GM12878 (cell line): ENCODE results near the gene KIAA1217. TPM values are rescaled to one million over a fixed set of nuclear protein-coding genes. Genes with fewer than 3 reads are reported as not detected.

Source experiments
- ATAC-seq: fragments of 200-7000 bp; cut with Tn5 transposase; 3 replicates; pipeline ENCODE4 v1.9.1; 2020; ENCODE audit warnings: mild to moderate bottlenecking, moderate library complexity
- BruUV-seq: library from RNA; stranded (reverse); fragments of 400-500 nt; replicated peaks from 2 replicates; lab custom pipeline; 2021; lab: Mats Ljungman, UMichigan
- CTCF ChIA-PET: fragments of 300-600 bp; sonication (Branson Sonifier 250); formaldehyde crosslinking; extraction: SDS; loops from one replicate; lab custom pipeline; 2021; ENCODE audit warnings: inconsistent platforms; lab: Yijun Ruan, JAX
- POLR2A ChIA-PET: fragments of 350-600 bp; formaldehyde crosslinking; extraction: SDS; loops from one replicate; lab custom pipeline; 2021; ENCODE audit warnings: inconsistent platforms; lab: Charles Lee
- RAD21 ChIA-PET: fragments of 300-600 bp; sonication (Branson Sonifier 250); formaldehyde crosslinking; loops from one replicate; lab custom pipeline; 2023; ENCODE audit warnings: antibody characterized with exemption; ENCODE audit not compliant: unreplicated experiment; lab: Charles Lee
- SMC1A ChIA-PET: fragments of 300-600 bp; sonication (Branson Sonifier 250); formaldehyde crosslinking; loops from one replicate; lab custom pipeline; 2023; ENCODE audit not compliant: unreplicated experiment, uncharacterized antibody; lab: Charles Lee
- DNase-seq: peaks from one replicate; pipeline ENCODE4 v3.0.0-alpha.2; 2011; ENCODE audit warnings: low read depth, low spot score
- FAIRE-seq: peaks from 3 replicates; lab custom pipeline; 2011; peaks lifted over from hg19 to GRCh38; lab: Jason Lieb, UNC
- H2AFZ ChIP-seq: 2 replicates; pipeline ENCODE4 v1.6.0; 2011; ENCODE audit warnings: low read depth, low read length, control low read depth; ENCODE audit not compliant: control insufficient read depth
- H3K27ac ChIP-seq: 2 replicates; pipeline ENCODE4 v1.5.1; 2011; ENCODE audit warnings: control low read depth; ENCODE audit not compliant: control insufficient read depth, insufficient read depth
- H3K27me3 ChIP-seq, 2 experiments: replicated peaks in 1 of 2; 2 replicates each; pipeline versions ENCODE4 v1.6.0 to v1.6.1; 2011; ENCODE audit warnings: low read length in 1 of 2; ENCODE audit not compliant: control insufficient read depth in 2 of 2, insufficient read depth in 2 of 2
- H3K36me3 ChIP-seq, 2 experiments: 2 replicates each; pipeline ENCODE4 v1.5.1; 2011; ENCODE audit warnings: low read length in 1 of 2; ENCODE audit not compliant: control insufficient read depth in 2 of 2, insufficient read depth in 2 of 2
- H3K4me1 ChIP-seq: 2 replicates; pipeline ENCODE4 v1.6.1; 2011; ENCODE audit warnings: mild to moderate bottlenecking, low read length, moderate library complexity, mixed read lengths; ENCODE audit not compliant: control insufficient read depth, insufficient read depth
- H3K4me2 ChIP-seq: 2 replicates; pipeline ENCODE4 v1.6.0; 2011; ENCODE audit warnings: control low read depth; ENCODE audit not compliant: control insufficient read depth, insufficient read depth
- H3K4me3 ChIP-seq: fragments of 200-600 bp; sonication (generic); 2 replicates; pipeline ENCODE4 v1.5.1; 2016
- H3K79me2 ChIP-seq: 2 replicates; pipeline ENCODE4 v1.6.0; 2011; ENCODE audit warnings: low read length; ENCODE audit not compliant: control insufficient read depth, insufficient read depth
- H3K9ac ChIP-seq: 2 replicates; pipeline ENCODE4 v1.8.0; 2011; ENCODE audit warnings: low read length, control low read depth, mixed read lengths; ENCODE audit not compliant: control insufficient read depth, insufficient read depth
- H3K9me3 ChIP-seq: replicated peaks from 3 replicates; pipeline ENCODE4 v1.5.1; 2011; ENCODE audit warnings: mild to moderate bottlenecking, low read length; ENCODE audit not compliant: control insufficient read depth, insufficient read depth
- H4K20me1 ChIP-seq: 2 replicates; pipeline ENCODE4 v1.6.0; 2011; ENCODE audit not compliant: control insufficient read depth, insufficient read depth
- CBFB ChIP-seq: IDR thresholded peaks from 2 replicates; pipeline ENCODE4 v1.6.1; 2016; ENCODE audit warnings: antibody characterized with exemption, low read depth
- CHD2 ChIP-seq: IDR thresholded peaks from 2 replicates; pipeline ENCODE4 v1.6.1; 2011; ENCODE audit warnings: low read depth, low read length, improper control_type of control experiment, borderline replicate concordance
- CREB1 ChIP-seq: IDR thresholded peaks from 2 replicates; pipeline ENCODE4 v1.6.1; 2012; ENCODE audit warnings: low read depth, mild to moderate bottlenecking, inconsistent platforms
- EP300 ChIP-seq, 2 experiments: fragments of 150-350 bp in 1 of 2; IDR thresholded peaks; 2 replicates each; pipeline ENCODE4 v1.6.1; 2011 to 2012; ENCODE audit warnings: low read depth in 2 of 2, low read length in 2 of 2, borderline replicate concordance in 1 of 2, improper control_type of control experiment in 1 of 2, inconsistent platforms in 1 of 2; ENCODE audit not compliant: control insufficient read depth in 1 of 2
- FOXM1 ChIP-seq: IDR thresholded peaks from 2 replicates; pipeline ENCODE4 v1.6.1; 2012; ENCODE audit warnings: low read depth, mild to moderate bottlenecking, inconsistent platforms, low read length, moderate library complexity
- HDAC6 ChIP-seq: fragments of 200-600 bp; sonication (generic); IDR thresholded peaks from one replicate; pipeline ENCODE4 v1.8.0; 2017; ENCODE audit warnings: antibody characterized with exemption; ENCODE audit not compliant: unreplicated experiment
- HDGF ChIP-seq: fragments of 450-650 bp; IDR thresholded peaks from 2 replicates; pipeline ENCODE4 v1.6.1; 2016; ENCODE audit warnings: antibody characterized with exemption
- IKZF1 ChIP-seq: fragments of 450-650 bp; conservative IDR thresholded peaks from 2 replicates; pipeline ENCODE4 v1.6.1; 2017; ENCODE audit warnings: antibody characterized with exemption, mild to moderate bottlenecking
- IKZF2 ChIP-seq, 2 experiments: fragments of 450-650 bp; IDR thresholded peaks; 2 replicates each; pipeline ENCODE4 v1.6.1; 2017; ENCODE audit warnings: mild to moderate bottlenecking in 2 of 2, moderate library complexity in 2 of 2
- JUND ChIP-seq: IDR thresholded peaks from 2 replicates; pipeline ENCODE4 v1.6.1; 2012; ENCODE audit warnings: low read depth, mild to moderate bottlenecking, low read length, improper control_type of control experiment, moderate library complexity
- NRF1 ChIP-seq: conservative IDR thresholded peaks from 2 replicates; pipeline ENCODE4 v1.6.1; 2011; ENCODE audit warnings: mild to moderate bottlenecking, low read depth, low read length, improper control_type of control experiment
- PML ChIP-seq: IDR thresholded peaks from 2 replicates; pipeline ENCODE4 v1.6.1; 2012; ENCODE audit warnings: low read length, inconsistent platforms
- SMAD5 ChIP-seq: IDR thresholded peaks from 2 replicates; pipeline ENCODE4 v1.6.1; 2016; ENCODE audit warnings: antibody characterized with exemption, low read depth
- SUPT20H ChIP-seq: IDR thresholded peaks from 2 replicates; pipeline ENCODE4 v1.6.1; 2011; ENCODE audit warnings: low read depth, mild to moderate bottlenecking, low read length, moderate library complexity, borderline replicate concordance; ENCODE audit not compliant: control insufficient read depth
- SUZ12 ChIP-seq: fragments of 200-600 bp; sonication (generic); IDR thresholded peaks from one replicate; pipeline ENCODE4 v1.6.1; 2018; ENCODE audit warnings: antibody characterized with exemption, mild to moderate bottlenecking; ENCODE audit not compliant: unreplicated experiment
- YBX1 ChIP-seq: fragments of 450-650 bp; IDR thresholded peaks from 2 replicates; pipeline ENCODE4 v1.6.1; 2016; ENCODE audit warnings: antibody characterized with exemption
- ZBED1 ChIP-seq: IDR thresholded peaks from 2 replicates; pipeline ENCODE4 v1.6.1; 2016; ENCODE audit warnings: borderline replicate concordance
- ZNF622 ChIP-seq: fragments of 450-650 bp; IDR thresholded peaks from 2 replicates; pipeline ENCODE4 v1.6.1; 2017; ENCODE audit warnings: mild to moderate bottlenecking, inconsistent platforms
- ZSCAN29 ChIP-seq: fragments of 450-650 bp; IDR thresholded peaks from 2 replicates; pipeline ENCODE4 v1.6.1; 2017; ENCODE audit warnings: mild to moderate bottlenecking, moderate library complexity
- WGBS: methylation state at CpG from one replicate; pipeline ENCODE4 v1.1.6; 2016; ENCODE audit warnings: low lambda C conversion rate; ENCODE audit not compliant: insufficient replicate concordance, insufficient coverage; ENCODE audit errors: missing lambda C conversion rate; 5-methylcytosine and 5-hydroxymethylcytosine counted together
- in situ Hi-C: fragments of 300-500 bp; cut with MboI; formaldehyde crosslinking; loops from 9 replicates; pipeline ENCODE4 v1.14.3; 2018; ENCODE audit warnings: mixed read lengths
- intact Hi-C: fragments of 100-400 bp; cut with micrococcal nuclease; formaldehyde crosslinking; loops from one replicate; pipeline ENCODE4 v1.14.2; 2022; ENCODE audit not compliant: unreplicated experiment
- polyA plus RNA-seq, 11 experiments: library from polyadenylated mRNA; depleted of rRNA in 4 of 11; unstranded in 6 of 11; stranded (reverse) in 5 of 11; fragments of >200 nt; fragmentation: Nextera tagmentation in 4 of 11; fragmentation: Illumina TruSeq in 1 of 11; extraction: Ambion mirVana in 4 of 11; extraction: Trizol in 1 of 11; gene quantifications; 1 replicate in 1 of 11; 2 replicates in 10 of 11; pipeline versions ENCODE4 v1.2.1 to v1.2.3, GENCODE V29; 2011 to 2016; ENCODE audit warnings: inconsistent platforms in 2 of 11, missing spikeins in 2 of 11, low read depth in 1 of 11
- total RNA-seq, 4 experiments: library from RNA; depleted of rRNA in 3 of 4; stranded (reverse); fragments of >200 nt in 3 of 4; fragmentation: Illumina TruSeq in 1 of 4; extraction: Trizol in 1 of 4; gene quantifications; 2 replicates each; pipeline versions ENCODE4 v1.2.1 to v1.2.3, GENCODE V29; 2013 to 2021
- TF ChIP-seq, protein P1 (sequence below): IDR thresholded peaks from 2 replicates; pipeline ENCODE4 v1.6.1; 2012; ENCODE audit warnings: low read length, inconsistent platforms
- TF ChIP-seq, protein P2 (sequence below), 3 experiments: IDR thresholded peaks in 2 of 3; conservative IDR thresholded peaks in 1 of 3; 2 replicates each; pipeline ENCODE4 v1.5.1; 2011; ENCODE audit warnings: low read depth in 3 of 3, low read length in 3 of 3, mild to moderate bottlenecking in 3 of 3, control low read depth in 2 of 3, moderate library complexity in 2 of 3, inconsistent platforms in 1 of 3, mixed read lengths in 1 of 3; ENCODE audit not compliant: control insufficient read depth in 2 of 3, insufficient read depth in 1 of 3; ENCODE audit errors: extremely low read depth in 1 of 3
- TF ChIP-seq, protein P3 (sequence below): fragments of 450-650 bp; IDR thresholded peaks from 2 replicates; pipeline ENCODE4 v1.6.1; 2016; ENCODE audit warnings: mild to moderate bottlenecking

Gene KIAA1217
- total and polyA plus RNA-seq, 10 of the 15 experiments (the other 5 are each of a cell fraction or from before 2014, with no cell fraction given): 0.57 to 3.8 (median 2.1) TPM

DNA sequence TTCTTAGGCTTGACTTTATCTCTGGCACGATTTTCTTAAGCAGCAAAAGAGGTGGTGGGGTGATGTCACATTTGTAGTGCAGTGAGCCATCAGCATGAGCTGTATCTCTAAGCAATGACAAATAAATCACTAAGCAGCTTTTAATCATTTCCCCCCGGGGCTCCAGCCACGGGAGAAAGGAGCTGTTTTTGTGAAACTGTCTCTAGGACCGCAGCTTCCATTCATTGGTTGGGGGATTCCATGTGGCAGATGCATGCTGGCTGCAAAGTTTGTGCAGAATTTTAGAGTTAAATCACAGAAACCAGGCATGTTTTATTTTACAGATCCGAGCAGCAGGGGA is 464 bp downstream of the KIAA1217 start:
- ChIA-PET SMC1A (interaction anchor here (1.0 to 2.9 kb wide), 10 partner anchors 11 to 296 kb away, joined by 3 to 16 read pairs (median 4); no protein-coding TSS in a partner anchor), POLR2A (interaction anchor here (0.7 to 1.7 kb wide), 4 partner anchors 84 to 499 kb away, joined by 3 to 5 read pairs (median 4); no protein-coding TSS in a partner anchor), RAD21 (interaction anchor here (0.6 to 2.0 kb wide), 10 partner anchors 8 to 258 kb away, joined by 3 to 8 read pairs (median 4); no protein-coding TSS in a partner anchor), CTCF (interaction anchor here (0.7 to 5.3 kb wide), 9 partner anchors 10 to 310 kb away, joined by 3 to 22 read pairs (median 3); no protein-coding TSS in a partner anchor)
- in situ Hi-C loops (no loop called here), intact Hi-C loops (loop anchor here (1.0 kb wide), 1 partner anchor 174 kb away; no protein-coding TSS in a partner anchor)
- peak overlapping the region; percentile 6 for H2AFZ ChIP-seq
- peak overlapping the region; percentile 62 for H3K27ac ChIP-seq
- no peaks in the 10 kb centered on the region; the same call in 1 of the 2 replicates for H3K79me2 ChIP-seq
- no peaks in the 10 kb centered on the region for H4K20me1 ChIP-seq
- H3K36me3 ChIP-seq: no peaks in the 10 kb centered on the region
- ATAC-seq (peak; percentile 74), FAIRE-seq (no peak), DNase-seq (no peak)
- TSS peak; percentile 64 for BruUV-seq
- H3K4me3 ChIP-seq: peak overlapping the region; percentile 62
- H3K9ac ChIP-seq: peak overlapping the region; percentile 28
- 2% methylated on average over 5 of the region's 5 CpGs for WGBS
- peak overlapping the region; percentile 45 for H3K4me2 ChIP-seq
- H3K9me3 ChIP-seq: no peaks in the 10 kb centered on the region
- H3K27me3 ChIP-seq: no peaks in the 10 kb centered on the region
- H3K4me1 ChIP-seq: peaks cover 9% of the 10 kb centered on the region
- no peak for TF ChIP-seq JUND
- no peak for TF ChIP-seq HDAC6
- TF ChIP-seq SUPT20H: no peak
- TF ChIP-seq CHD2: no peak
- TF ChIP-seq, protein P1, sequence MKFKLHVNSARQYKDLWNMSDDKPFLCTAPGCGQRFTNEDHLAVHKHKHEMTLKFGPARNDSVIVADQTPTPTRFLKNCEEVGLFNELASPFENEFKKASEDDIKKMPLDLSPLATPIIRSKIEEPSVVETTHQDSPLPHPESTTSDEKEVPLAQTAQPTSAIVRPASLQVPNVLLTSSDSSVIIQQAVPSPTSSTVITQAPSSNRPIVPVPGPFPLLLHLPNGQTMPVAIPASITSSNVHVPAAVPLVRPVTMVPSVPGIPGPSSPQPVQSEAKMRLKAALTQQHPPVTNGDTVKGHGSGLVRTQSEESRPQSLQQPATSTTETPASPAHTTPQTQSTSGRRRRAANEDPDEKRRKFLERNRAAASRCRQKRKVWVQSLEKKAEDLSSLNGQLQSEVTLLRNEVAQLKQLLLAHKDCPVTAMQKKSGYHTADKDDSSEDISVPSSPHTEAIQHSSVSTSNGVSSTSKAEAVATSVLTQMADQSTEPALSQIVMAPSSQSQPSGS: peak; percentile 47; the same call in 1 of the 2 replicates
- TF ChIP-seq, protein P2, sequence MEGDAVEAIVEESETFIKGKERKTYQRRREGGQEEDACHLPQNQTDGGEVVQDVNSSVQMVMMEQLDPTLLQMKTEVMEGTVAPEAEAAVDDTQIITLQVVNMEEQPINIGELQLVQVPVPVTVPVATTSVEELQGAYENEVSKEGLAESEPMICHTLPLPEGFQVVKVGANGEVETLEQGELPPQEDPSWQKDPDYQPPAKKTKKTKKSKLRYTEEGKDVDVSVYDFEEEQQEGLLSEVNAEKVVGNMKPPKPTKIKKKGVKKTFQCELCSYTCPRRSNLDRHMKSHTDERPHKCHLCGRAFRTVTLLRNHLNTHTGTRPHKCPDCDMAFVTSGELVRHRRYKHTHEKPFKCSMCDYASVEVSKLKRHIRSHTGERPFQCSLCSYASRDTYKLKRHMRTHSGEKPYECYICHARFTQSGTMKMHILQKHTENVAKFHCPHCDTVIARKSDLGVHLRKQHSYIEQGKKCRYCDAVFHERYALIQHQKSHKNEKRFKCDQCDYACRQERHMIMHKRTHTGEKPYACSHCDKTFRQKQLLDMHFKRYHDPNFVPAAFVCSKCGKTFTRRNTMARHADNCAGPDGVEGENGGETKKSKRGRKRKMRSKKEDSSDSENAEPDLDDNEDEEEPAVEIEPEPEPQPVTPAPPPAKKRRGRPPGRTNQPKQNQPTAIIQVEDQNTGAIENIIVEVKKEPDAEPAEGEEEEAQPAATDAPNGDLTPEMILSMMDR (IDR thresholded peaks at IDR 0.05 in 2 of 3, conservative IDR thresholded peaks at IDR 0.05 in 1 of 3; ENCODE audit: control insufficient read depth in 2 of 3, extremely low read depth in 1 of 3, insufficient read depth in 1 of 3, low read depth in 3 of 3, low read length in 3 of 3): no peak
- no peak for TF ChIP-seq SUZ12
- no peak for TF ChIP-seq HDGF
- TF ChIP-seq CBFB: no peak
- TF ChIP-seq, protein P3, sequence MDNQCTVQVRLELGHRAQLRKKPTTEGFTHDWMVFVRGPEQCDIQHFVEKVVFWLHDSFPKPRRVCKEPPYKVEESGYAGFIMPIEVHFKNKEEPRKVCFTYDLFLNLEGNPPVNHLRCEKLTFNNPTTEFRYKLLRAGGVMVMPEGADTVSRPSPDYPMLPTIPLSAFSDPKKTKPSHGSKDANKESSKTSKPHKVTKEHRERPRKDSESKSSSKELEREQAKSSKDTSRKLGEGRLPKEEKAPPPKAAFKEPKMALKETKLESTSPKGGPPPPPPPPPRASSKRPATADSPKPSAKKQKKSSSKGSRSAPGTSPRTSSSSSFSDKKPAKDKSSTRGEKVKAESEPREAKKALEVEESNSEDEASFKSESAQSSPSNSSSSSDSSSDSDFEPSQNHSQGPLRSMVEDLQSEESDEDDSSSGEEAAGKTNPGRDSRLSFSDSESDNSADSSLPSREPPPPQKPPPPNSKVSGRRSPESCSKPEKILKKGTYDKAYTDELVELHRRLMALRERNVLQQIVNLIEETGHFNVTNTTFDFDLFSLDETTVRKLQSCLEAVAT: no peak
- peak; percentile 59; the same call in 1 of the 2 replicates for TF ChIP-seq CREB1
- TF ChIP-seq YBX1: no peak
- TF ChIP-seq FOXM1: no peak
- TF ChIP-seq ZBED1: no peak
- no peak for TF ChIP-seq NRF1
- TF ChIP-seq ZSCAN29: no peak
- TF ChIP-seq SMAD5: no peak
- peak in 1 of 2 experiments; percentile 18; a peak in 1 of 4 replicates for TF ChIP-seq EP300 (IDR thresholded peaks at IDR 0.05; ENCODE audit: borderline replicate concordance in 1 of 2, control insufficient read depth in 1 of 2, low read depth in 2 of 2, low read length in 2 of 2)
- TF ChIP-seq ZNF622: no peak
- TF ChIP-seq IKZF1: no peak
- TF ChIP-seq PML: no peak
- no peak for TF ChIP-seq IKZF2 (IDR thresholded peaks at IDR 0.05)
